DND-41 (cell line): Measurements from ENCODE around the gene NETO2.

Experiments used
- CTCF ChIP-seq: IDR thresholded peaks from 2 replicates; pipeline ENCODE4 v1.5.1; 2012; ENCODE audit warnings: borderline replicate concordance, low read length, moderate library complexity, mild to moderate bottlenecking; ENCODE audit not compliant: poor library complexity, severe bottlenecking; ENCODE audit errors: extremely low read depth
- EZH2 ChIP-seq: IDR thresholded peaks from 3 replicates; pipeline ENCODE4 v1.6.1; 2012; ENCODE audit warnings: borderline replicate concordance, low read depth, mild to moderate bottlenecking, moderate library complexity, low read length, inconsistent platforms; ENCODE audit not compliant: severe bottlenecking

- TF ChIP-seq CTCF: no peak
- TF ChIP-seq EZH2: no peak
These were observed 15.2 kb upstream of the NETO2 start for GRCh38 chr16:47158992-47159391.
